GM21367 (cell line): ENCODE data around the gene CLDN5.

Source experiments
- ATAC-seq: cut with Tn5 transposase; IDR thresholded peaks from one replicate; pipeline ENCODE4 v1.9.1; 2021; ENCODE audit not compliant: unreplicated experiment

Gene CLDN5

DNA sequence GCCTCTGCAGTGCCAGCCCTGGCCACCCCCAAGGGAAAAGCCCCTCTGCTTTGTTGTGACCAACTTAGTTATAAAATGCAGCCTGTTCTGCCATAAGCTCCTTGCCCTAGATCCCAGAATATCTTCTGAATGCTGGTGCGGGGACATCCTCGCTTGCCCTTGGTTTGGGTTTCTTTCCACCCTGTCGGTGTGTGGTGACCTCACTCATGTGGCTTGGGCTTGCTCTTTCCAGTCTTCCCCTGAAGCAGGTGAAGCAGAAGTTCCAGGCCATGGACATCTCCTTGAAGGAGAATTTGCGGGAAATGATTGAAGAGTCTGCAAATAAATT, 16.7 kb downstream of the CLDN5 start:
- no peak for ATAC-seq

DNA sequence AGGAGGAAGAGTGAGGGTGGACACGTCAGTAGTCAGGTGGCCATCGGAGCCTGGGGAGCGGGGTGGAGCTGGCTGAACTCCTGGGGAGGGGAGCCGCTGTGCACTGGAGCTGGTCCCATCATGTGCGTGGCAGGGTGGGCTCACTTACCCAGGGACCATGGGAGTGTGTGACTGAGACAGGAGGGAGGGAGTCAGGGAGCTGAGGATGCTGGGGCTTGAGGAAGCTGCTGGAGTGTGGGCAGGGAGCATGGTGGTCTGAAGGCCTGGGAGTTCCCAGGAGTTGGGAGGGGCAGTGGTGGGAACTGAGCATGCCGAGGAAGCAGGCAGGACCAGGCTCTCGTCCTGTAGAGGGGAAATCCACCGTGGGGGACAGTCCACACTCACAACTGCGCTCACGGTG, 18.0 kb downstream of the CLDN5 start:
- no peak for ATAC-seq

DNA sequence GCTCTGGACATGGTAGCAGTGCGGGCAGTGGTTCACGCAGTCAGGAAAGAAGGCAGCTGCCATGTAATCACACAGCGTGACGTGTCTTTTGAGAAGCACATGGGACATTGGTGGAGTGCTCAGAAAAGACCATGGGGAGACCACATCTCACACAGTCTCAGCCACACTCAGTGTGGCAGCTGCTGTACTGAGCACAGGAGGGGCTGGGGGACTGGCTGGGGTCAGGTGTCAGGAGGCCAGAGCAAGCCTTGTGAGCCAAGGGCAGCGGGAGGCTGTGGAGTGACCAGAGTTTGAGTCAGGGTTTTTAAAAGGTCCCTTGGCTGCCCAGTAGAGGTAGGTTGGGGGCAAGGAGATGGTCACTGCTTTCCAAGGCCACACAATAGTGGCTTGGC, 18.5 kb downstream of the CLDN5 start:
- no peak for ATAC-seq

DNA sequence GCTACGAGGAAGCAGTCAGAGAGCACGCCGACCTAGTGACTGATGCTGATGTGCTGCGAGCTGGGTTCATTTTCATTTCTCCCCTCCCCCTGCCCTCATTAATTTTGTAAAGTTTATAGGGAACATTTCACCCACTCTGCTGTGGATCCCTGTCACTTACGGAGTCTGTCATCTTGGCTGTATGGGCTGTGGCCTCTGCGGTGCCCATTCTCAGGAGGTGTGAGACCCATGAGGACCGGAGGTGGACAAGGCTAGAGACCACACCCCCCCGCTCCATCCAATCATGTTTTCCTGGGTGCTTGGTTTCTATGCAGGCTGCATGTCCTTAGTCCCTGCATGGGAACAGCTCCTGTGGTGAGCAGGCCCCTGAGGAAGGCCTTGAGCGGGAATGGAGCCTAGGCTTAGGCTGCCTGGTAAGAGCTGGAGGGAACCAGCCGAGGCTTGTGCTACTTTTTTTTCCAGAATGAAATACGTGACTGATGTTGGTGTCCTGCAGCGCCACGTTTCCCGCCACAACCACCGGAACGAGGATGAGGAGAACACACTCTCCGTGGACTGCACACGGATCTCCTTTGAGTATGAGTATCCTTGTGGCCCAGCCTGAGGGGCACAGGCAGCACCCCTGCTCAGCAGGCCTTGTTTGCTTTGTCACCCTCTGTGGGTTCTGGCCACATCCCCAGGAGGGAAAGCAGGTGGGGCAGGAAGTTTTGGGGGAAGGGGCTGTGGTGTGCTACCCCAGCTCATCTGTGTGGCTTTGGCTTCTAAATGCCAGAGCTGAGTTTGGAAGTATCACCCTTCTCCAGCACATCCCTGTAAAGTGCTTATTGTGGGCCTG, 19.1 kb downstream of the CLDN5 start:
- no peak for ATAC-seq

DNA sequence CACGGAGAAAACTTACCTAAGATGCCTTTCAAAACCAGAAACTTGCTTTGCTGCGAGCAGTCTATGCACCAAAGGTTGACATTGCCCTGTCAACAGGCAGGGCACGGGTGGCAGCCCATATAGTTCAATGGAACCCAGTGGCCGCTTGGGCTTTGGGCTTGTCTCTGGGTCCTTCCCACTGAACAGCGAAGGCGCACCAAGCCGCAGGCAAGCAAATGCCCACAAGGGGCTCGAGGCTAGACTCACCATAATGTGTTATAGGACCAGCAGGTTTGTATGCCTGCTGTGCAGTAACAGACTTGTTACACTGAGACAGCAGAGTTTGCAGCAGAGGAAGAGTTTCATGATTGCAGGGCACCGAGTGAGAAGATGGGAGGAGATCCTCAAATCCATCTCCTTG, 20.3 kb downstream of the CLDN5 start:
- no peak for ATAC-seq

DNA sequence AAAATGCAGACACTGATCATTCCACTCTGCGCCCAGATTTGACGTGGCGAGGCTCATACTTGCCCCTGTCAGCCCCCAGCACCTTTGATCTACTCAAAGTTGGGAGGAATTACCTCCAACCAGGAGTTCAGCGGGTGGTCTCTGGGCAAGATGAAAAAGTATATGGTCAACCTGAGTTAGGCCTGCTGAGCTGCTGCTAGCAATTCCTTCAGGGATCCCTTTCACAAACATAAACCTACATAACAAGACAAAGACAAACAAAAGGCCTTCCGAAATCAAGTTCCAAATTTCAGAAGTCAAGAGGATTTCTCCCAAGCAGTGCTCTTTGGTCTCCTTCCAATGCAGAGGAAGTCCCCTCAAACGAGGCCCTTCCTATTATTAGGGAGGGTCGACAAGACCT, 20.8 kb downstream of the CLDN5 start:
- ATAC-seq: no peak

DNA sequence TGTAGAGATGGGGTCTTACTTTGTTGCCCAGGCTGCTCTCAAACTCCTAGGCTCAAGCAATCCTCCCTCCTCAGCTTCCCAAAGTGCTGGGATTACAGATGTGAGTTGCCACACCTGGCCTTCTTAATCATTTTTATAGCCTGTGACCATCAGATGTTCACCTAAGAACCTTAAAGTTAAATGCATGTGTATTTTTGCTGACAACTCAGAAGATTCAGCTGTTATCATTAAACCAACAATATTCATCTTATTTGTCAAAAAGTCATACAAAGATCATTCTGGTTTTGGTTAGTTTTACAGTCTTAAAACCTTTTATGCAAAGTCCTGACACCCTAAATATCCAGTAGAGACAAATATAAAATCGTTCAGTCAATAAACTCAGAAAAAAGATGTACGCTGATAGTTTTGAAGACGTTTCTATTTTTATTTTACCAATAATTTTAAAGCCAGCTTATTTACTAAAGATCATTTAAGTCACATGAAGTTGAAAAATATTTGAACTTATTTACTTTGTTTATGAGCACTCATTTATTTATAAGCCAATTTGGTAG, 22.2 kb downstream of the CLDN5 start:
- no peak for ATAC-seq

DNA sequence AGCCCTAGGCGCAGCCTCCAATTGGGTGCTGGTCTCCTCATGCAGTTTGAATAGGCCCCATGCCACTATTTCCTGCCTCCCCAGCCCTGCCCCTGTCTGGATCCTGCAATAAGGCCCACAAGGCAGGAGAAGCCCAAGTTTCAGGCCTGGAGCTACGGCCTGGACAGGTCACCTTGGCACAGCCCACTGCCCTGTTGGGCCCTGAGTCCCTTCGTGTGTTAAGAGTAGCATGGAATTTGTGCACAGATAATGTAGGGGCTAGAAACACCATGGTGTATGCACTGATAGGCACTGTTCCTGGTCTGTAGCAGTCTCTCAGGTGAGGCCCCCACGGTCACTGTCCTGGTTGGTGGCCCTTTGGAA, 24.3 kb downstream of the CLDN5 start:
- no peak for ATAC-seq

DNA sequence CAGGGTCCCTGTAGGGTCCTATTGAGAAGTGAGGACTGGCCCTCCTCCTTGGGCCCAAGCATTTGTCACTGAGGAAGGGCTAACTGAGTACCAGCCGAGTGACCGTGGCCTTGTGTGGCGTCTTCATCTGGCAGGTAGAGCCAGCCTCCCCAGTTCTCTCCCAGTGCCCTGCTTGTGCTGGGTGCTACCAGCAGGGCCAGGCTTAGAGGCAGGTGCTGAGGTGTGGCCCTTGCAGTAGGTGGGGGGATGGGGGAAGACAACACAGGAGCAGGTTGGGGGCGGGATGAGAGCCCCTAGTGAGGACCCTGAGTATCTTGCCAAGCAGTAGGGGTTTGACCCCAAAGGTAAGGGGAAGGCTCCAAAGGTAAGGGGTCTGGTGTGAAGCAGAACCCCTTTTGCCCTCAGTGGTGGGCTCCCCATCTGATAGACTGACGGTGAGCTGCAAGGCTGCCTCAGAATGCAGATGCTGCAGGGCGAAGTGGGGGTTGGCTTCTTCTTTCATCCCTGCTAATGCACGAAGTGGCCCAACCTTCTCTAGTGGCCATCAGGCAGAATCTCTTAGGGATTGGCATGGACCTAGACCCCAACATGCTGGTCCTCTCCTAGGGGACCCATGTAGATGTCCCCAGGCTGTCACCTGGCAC, 24.9 kb downstream of the CLDN5 start:
- no peak for ATAC-seq

DNA sequence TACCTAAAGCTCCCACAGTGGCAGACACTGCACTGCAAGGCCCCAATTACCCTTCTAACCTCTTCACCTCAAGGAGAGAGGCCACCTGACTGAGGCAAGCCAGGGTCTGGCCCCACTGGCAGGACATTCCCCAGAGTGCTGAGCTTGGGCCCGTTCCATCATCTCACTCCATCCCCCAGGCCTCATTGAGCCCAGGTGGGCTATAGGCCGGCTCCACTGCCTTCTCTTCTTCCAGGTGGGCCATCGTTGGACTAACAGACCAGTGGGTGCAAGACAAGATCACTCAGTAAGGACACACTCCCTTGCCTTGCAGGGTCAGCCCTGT, 25.4 kb downstream of the CLDN5 start:
- ATAC-seq: no peak

DNA sequence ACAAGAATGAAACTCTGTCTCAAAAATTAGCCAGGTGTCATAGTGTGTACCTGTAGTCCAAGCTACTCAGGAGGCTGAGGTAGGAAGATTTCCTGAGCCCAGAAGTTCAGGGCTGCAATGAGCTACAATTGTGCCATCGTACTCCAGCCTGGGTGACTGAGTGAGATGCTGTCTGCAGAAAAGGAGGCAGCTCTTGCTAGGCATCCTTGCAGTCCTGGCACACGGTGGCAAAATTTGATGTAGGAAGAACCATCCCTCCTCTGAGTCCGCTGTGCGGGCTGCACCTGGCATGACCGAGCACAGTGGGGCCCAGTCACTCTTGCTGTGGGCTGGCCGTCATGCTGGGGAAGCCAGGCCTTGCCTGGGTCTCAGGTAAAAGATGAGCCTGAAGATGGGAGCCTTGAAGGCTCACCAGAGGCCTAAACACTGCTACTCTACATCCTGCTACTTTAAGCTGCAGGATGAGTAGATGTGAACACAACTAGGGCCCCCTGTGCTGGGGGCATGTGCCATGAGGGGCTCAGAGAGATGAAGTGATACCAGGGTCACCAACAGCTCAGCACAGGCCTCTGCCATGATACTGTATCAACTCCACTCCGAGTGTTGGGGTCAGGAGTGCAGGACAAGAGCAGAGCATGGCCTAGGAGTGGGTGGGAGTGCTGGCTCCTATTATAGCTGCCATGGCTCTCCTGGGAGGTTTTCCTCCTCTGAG, 25.9 kb downstream of the CLDN5 start:
- ATAC-seq: no peak

DNA sequence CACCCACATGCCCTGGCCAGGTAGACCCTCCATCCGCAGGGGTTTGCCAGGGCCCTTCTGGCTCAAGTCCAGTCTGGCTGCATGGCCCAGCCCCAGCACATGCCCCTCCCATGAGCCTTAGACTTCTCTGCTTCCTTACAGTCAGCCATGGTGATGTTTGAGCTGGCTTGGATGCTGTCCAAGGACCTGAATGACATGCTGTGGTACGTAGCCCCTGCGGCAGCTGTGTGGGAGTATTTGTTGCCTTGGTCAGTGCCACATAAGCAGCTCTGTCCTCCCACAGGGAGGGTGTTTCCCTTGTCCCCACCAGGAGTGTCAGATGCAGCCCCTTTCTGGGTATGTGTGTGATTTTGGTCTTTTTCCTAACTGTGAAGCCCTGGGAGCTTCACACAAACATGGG, 27.0 kb downstream of the CLDN5 start:
- ATAC-seq: no peak

DNA sequence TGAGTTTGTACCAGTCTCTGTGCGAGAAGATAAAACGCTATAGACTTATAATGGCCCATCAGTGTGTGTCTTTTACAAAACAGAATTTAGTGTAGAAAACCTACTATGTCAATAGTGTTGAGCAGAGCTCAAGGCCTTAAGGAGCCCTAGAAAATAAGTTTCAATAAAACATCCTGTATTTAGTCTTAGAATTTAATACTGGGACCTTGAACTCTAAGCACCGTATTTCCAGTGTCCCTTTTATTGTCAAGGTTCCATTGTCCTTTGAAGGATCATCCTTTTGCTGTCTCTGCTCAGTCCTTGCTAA, 27.9 kb downstream of the CLDN5 start:
- ATAC-seq: no peak

DNA sequence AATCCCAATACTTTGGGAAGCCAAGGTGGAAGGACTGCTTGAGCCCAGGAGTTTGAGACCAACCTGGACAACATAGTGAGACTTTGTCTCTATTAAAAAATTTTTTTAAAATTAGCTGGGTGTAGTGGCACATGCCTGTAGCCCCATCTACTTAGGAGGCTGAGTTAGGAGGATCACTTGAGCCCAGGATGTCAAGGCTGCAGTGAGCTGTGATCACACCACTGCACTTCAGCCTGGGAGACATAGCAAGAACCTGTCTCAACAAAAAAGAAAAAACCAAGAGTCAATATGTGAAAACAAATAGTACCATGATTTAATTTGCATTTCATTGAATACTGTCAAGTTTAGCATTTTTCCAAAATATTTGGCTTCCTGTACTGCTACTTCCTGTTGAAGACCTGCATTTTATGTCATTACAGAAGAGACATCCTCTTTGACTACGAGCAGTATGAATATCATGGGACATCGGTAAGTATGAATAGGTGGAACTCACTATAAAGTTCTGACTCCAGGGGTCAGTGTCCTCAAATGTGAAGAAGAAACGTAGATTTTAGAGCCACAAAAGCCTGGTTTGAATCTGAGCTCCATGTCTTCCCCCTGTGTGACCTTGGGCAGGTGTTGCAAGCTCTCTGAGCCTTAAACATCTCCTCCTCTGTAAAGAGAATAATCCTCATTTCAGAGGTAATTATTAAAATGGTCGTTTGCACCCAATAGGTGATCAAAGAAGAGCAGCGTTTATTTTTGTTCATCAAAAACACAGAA, 28.5 kb downstream of the CLDN5 start:
- ATAC-seq: no peak

DNA sequence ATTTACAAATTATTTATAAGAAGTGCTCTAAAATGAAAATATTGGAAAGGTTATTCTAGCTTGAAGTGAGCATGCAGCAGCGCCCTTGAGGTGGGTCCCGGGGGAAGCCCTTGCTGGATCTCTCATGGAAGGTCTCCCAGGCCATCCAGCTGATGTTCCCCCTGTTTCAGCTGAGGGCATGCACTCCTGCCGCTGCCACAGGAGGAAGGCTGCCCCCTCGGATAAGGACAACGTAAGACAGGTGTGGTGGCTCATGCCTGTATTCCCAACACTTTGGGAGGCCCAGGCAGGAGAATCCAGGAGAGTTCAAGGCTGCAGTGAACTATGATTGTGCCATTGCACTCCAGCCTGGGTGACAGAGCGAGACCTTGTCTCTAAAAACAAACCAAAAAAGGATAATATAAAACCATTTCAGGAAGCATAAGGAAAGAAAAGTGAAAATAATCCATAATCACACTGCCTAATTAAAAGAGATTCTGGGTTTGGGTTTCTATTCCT, 29.5 kb downstream of the CLDN5 start:
- no peak for ATAC-seq

DNA sequence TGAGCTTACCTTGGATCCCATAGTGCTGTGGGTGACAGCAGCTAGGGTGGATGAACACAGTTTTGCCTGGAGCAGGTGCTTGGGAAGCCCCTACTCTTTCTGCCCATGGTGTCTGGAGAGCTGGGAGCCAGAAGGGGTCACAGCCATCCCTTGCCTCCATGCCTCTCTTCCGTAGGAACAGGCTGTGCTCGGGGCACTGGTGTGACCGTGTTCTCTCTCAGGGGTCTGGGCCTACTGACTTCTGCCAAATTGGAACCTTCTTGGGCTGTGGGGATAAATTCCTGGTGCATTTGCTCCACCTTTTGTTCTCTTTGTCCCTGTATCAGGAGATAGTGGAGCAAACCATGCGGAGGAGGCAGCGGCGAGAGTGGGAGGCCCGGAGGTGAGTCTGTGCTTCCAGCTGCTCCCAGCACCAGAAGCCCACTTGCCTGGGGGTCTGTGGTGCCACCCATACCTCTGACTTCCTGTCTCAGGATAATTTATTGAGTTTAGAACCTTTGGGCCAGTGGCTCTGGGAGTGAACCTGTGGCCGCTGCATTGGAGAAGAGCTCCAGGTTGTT, 30.1 kb downstream of the CLDN5 start:
- ATAC-seq: no peak

DNA sequence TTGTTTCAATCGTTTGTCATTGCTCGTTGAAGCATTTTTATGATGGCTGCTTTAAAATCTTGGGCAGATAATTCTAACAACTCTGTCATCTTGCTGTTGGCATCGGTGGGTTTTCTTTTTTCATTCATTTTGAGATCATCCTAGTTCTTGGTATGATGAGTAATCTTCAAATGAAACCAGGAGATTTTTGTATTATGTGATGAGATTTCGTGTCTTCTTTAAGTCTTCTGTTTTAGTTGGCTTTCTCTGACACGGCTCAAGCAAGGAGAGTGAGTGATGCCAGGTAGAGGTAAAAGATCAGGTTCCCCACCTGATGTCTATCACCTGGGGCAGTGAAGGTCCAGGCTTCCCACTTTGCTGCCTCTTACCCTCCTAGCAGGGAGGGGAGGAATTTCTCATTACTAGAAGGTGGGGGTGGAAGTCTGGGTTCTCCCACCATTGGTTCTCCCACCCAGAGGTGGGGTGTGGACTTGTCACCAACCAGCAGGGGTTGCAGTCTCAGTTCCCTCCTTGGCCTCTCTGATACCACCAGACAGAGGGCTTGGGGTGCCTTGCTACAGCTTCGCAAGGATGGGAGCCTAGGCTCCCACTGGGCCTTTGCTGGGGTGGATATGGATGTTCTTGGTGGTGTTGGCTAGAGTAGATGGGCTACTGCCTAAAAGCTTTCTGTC, 31.6 kb downstream of the CLDN5 start:
- ATAC-seq: no peak

DNA sequence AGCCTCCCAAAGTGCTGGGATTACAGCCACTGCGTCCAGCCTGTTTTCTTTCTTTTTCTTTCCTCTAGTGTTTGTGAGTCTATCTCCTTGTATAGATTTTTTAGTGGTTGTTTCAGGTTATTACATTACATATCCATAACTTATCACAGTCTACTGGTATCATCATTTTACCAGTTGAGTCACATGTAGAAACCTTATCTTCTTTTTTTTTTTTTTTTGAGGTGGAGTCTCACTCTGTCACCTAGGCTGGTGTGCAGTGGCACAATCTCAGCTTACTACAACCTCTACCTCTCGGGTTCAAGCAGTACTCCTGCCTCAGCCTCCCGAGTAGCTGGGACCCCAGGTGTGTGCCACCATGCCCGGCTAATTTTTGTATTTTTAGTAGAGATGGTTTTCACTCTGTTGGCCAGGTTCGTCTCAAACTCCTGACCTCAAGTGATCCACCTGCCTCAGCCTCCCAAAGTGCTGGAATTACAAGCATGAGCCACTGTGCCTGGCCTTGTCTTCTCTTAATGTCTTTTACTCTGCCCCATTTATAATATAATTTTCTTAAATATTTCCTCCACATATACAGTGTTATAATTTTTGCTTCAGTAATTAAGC, 33.5 kb downstream of the CLDN5 start:
- no peak for ATAC-seq

DNA sequence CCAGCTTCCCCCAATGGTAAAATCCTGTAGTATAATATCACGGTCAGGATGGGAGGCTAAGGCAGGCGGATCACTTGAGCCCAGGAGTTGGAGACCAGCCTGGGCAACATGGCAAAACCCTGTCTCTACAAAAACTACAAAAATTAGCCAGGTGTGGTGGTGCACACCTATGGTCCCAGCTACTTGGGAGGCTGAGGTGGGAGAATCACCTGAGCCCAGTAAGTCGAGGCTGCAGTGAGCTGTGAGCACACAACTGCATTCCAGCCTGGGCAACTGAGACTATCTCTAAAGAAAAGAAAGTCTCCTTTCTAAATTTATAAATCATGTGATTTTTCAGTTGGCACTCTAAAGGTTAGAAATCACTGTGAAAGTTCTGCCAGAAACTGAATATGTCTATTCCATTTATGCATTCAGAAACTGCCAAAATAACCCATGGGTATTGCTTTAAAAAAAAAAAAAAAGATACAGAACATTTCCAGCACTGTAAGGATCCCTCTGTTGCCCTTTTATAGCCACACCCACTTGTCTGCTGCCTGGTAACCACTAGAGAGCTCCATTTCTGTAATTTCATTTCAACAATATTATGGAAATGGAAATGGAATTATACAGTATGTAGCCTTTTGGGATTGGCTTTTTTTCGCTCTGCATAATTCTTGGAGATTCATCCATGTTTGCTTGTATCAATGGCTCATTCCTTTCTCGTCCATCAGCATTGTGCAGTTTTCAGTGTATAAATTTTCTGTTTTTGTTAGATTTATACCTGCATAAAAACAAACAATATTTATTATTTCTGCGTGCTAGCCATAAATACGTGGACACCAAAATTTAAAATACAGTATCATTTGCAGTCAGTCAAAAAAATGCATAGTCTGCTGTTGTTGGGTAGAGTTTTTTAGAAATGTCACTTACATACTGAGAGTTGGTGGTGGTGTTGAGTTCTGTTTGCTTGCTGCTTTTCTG, 35.0 kb downstream of the CLDN5 start:
- no peak for ATAC-seq
